Endothelial cell (in vitro differentiated cells): Measurements from ENCODE around the gene LSS. TPM values are rescaled to one million over a fixed set of nuclear protein-coding genes. Genes with fewer than 3 reads are reported as not detected.

ENCODE experiments used
- DNase-seq: peaks from one replicate; pipeline ENCODE4 v3.0.0; 2021; ENCODE audit warnings: low spot score
- H3K27ac Mint-ChIP-seq: one replicate; pipeline ENCODE4 v1.8.0; 2021; ENCODE audit warnings: mixed read lengths, inconsistent platforms; ENCODE audit not compliant: unreplicated experiment
- H3K27me3 Mint-ChIP-seq: one replicate; pipeline ENCODE4 v1.8.0; 2021; ENCODE audit warnings: mild to moderate bottlenecking, moderate library complexity, mixed read lengths, inconsistent platforms; ENCODE audit not compliant: unreplicated experiment
- H3K36me3 Mint-ChIP-seq: one replicate; pipeline ENCODE4 v1.8.0; 2021; ENCODE audit warnings: mild to moderate bottlenecking, low read depth, mixed read lengths, inconsistent platforms; ENCODE audit not compliant: unreplicated experiment
- H3K4me1 Mint-ChIP-seq: one replicate; pipeline ENCODE4 v1.8.0; 2021; ENCODE audit warnings: mild to moderate bottlenecking, mixed read lengths, inconsistent platforms; ENCODE audit not compliant: unreplicated experiment
- H3K4me3 Mint-ChIP-seq: one replicate; pipeline ENCODE4 v1.8.0; 2021; ENCODE audit warnings: mild to moderate bottlenecking, mixed read lengths, inconsistent platforms; ENCODE audit not compliant: unreplicated experiment
- H3K9me3 Mint-ChIP-seq: one replicate; pipeline ENCODE4 v1.8.0; 2021; ENCODE audit warnings: mixed read lengths, inconsistent platforms; ENCODE audit not compliant: unreplicated experiment
- total RNA-seq: library from RNA; stranded (reverse); fragmentation: NEBNext Ultra II Directional; extraction: Animal tissue kit (Norgen Biotek cat#: 25700); gene quantifications from one replicate; pipeline ENCODE4 v1.2.1, GENCODE V29; 2021; ENCODE audit not compliant: unreplicated experiment
- TF ChIP-seq, protein P1 (sequence below): fragments of 200-600 bp; sonication (generic); IDR thresholded peaks from one replicate; pipeline ENCODE4 v1.5.0; 2021; ENCODE audit warnings: antibody characterized with exemption; ENCODE audit not compliant: unreplicated experiment

LSS gene
- total RNA-seq, 1 donor from 2014 or later, result 157 TPM

DNA sequence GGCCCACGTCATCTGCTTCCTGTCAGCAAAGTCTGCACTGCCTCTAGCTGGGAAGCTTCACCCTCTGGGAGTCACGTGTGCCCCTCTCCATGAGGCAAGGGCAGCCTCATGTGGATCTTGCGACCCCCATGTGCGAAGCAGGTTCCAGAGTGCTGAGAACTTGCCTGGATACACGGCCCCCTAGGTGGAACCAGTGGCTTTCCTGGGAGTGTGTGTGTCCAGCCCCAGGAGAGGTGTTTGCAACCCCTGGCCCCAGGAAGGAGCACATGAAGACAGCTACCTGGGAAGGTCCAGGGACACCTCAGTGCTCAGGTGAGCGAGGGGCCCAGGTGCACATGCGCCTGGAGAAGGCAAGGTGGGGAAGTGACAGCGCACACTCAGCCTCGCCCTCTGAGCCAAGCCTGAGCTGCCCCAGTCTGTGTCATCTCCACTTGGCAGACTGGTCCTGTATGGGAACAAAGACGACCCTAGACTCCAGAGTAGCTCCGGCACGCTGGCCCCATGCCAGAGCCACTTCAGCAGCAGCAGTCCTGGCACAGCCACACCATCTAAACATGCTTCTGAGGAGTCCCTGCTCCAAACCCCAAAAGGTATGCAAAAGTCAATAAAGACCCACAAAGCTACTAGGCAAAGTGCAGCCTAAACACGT lies 8.9 kb downstream of the LSS start:
- TF ChIP-seq, protein P1, sequence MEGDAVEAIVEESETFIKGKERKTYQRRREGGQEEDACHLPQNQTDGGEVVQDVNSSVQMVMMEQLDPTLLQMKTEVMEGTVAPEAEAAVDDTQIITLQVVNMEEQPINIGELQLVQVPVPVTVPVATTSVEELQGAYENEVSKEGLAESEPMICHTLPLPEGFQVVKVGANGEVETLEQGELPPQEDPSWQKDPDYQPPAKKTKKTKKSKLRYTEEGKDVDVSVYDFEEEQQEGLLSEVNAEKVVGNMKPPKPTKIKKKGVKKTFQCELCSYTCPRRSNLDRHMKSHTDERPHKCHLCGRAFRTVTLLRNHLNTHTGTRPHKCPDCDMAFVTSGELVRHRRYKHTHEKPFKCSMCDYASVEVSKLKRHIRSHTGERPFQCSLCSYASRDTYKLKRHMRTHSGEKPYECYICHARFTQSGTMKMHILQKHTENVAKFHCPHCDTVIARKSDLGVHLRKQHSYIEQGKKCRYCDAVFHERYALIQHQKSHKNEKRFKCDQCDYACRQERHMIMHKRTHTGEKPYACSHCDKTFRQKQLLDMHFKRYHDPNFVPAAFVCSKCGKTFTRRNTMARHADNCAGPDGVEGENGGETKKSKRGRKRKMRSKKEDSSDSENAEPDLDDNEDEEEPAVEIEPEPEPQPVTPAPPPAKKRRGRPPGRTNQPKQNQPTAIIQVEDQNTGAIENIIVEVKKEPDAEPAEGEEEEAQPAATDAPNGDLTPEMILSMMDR, result no peak
- peak overlapping the region; percentile 47 for H3K4me3 Mint-ChIP-seq
- no peak overlapping the region for H3K27ac Mint-ChIP-seq
- no peaks in the 10 kb centered on the region for H3K9me3 Mint-ChIP-seq
- peaks cover under 1% of the 10 kb centered on the region for H3K27me3 Mint-ChIP-seq
- H3K36me3 Mint-ChIP-seq, result peaks cover 32% of the 10 kb centered on the region
- peaks cover 4% of the 10 kb centered on the region for H3K4me1 Mint-ChIP-seq
- no peak for DNase-seq

DNA sequence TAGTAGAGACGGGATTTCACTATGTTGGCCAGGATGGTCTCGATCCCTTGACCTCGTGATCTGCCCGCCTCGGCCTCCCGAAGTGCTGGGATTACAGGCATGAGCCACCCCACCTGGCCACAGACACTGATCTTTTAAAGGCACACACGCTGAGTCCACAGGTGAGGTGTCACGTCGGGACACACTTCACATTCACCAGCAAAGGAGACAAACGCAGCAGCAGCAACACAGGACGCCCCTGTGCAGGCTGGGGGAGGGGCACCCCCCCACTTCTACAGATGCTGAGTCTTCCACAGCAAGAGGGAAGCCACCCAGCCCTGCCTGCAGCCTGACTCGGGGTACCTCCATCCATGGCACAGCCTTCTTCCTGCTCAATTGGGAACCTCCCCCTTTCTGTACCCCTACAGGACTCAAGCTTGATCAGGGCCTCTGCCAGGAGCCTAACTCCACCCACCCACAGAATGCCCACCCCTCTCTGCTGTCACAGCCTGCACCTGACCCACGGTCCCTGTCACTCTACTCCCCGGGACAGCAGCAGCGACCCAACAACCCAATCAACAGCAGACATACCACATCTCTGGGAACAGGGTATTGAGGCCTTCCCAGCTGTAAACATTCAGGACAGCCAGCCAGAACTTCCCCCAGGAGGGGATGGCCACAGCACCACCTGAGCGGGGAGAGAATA lies 9.5 kb downstream of the LSS start:
- Mint-ChIP-seq H3K4me3 (peak overlapping the region; percentile 24), H3K9me3 (no peaks in the 10 kb centered on the region), H3K4me1 (peaks cover 4% of the 10 kb centered on the region), H3K36me3 (peaks cover 31% of the 10 kb centered on the region), H3K27ac (no peak overlapping the region), H3K27me3 (peaks cover 7% of the 10 kb centered on the region)
- TF ChIP-seq, protein P1, result no peak
- DNase-seq, result no peak

DNA sequence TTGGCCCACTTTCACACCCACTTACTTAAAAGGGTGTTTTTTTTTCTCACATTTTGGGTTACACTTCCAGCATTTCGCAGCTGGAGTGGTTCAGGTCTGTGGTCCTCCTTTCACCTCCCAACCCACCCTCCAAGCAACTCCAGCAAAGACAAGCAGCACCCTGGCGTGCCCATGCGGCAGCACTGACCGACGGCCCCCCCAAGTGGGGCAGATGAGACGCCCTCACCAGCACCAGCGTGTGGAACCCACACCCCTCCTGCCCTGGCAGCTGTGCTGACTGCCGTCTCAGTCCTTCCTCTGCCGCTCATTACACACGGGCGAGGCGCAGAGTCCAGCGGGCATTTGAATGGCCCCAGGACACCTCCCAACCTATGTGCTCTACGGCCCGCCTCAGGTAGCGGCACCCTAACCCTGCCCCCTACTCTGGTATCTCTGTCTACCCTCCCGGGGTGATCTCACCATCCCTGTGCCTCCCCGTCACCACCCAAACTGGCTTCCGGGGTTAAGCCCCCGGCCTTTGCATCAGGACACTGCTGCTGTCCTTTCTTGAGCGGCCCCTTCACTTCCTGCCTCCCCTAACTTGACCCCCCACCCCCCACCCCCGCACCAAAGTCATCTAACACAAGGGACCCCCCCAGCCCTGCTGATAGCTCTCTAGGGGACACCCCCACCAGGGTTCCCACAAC lies 10.9 kb downstream of the LSS start:
- H3K4me3 Mint-ChIP-seq, result no peak overlapping the region
- no peak overlapping the region for H3K27ac Mint-ChIP-seq
- H3K27me3 Mint-ChIP-seq, result peaks cover 10% of the 10 kb centered on the region
- H3K4me1 Mint-ChIP-seq, result peaks cover 4% of the 10 kb centered on the region
- TF ChIP-seq, protein P1, result no peak
- no peak for DNase-seq
- peaks cover 31% of the 10 kb centered on the region for H3K36me3 Mint-ChIP-seq
- no peaks in the 10 kb centered on the region for H3K9me3 Mint-ChIP-seq

DNA sequence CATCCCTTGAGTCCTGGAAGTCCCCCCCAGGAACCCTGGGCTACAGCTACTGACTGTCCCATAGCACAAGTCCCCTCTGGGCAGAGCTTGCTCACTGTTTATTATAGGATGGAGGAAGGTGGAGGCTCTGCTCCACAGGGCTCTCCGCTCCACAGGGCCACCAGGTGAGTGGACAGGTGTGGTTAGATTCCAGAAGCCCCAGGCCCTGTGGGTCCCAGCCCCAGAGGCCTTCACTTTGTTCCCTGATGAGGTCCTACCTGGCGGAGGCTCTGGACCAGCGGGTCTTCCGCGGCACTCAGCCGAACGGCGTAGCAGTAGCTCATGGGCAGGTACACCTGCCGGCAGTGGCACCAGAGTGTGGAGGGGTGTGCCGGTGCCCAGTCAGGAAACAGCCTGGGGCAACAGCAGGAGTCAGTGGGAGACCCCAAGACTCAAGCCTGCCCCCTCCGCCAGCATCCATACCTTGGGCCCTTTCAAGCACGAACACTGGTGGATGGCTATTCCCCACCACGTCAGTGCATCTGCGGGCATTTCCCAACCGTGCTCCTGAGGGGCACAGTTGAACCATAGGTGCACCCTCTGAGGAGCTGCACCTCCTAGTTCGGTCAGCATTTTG lies 12.3 kb downstream of the LSS start:
- TF ChIP-seq, protein P1, result no peak

More for the DNA sequence above, 12.3 kb downstream of the LSS start:
- Mint-ChIP-seq H3K36me3 (peaks cover 32% of the 10 kb centered on the region), H3K9me3 (no peaks in the 10 kb centered on the region), H3K4me3 (no peak overlapping the region), H3K27me3 (peaks cover 10% of the 10 kb centered on the region), H3K27ac (no peak overlapping the region), H3K4me1 (peaks cover 4% of the 10 kb centered on the region)
- no peak for DNase-seq
